Endothelial cell of umbilical vein (primary cell): ENCODE data around the gene ARFRP1. TPM values are rescaled to one million over a fixed set of nuclear protein-coding genes. Genes with fewer than 3 reads are reported as not detected.

Experiments used
- BruUV-seq: library from RNA; stranded (reverse); fragments of 400-500 nt; replicated peaks from 2 replicates; lab custom pipeline; 2021; lab: Mats Ljungman, UMichigan
- CTCF ChIA-PET: fragments of 300-600, 350-600 bp; sonication (Branson Sonifier 250); formaldehyde crosslinking; loops from one replicate; lab custom pipeline; 2021; ENCODE audit warnings: antibody characterized with exemption, inconsistent platforms; lab: Charles Lee
- POLR2A ChIA-PET: fragments of 300-600, 350-600 bp; sonication (Branson Sonifier 250); formaldehyde crosslinking; loops from one replicate; lab custom pipeline; 2021; ENCODE audit warnings: antibody characterized with exemption, inconsistent platforms; lab: Charles Lee
- DNase-seq: peaks from one replicate; pipeline ENCODE4 v3.0.0-alpha.2; 2011; ENCODE audit warnings: low read depth, low spot score
- FAIRE-seq: peaks from 2 replicates; lab custom pipeline; 2011; peaks lifted over from hg19 to GRCh38; lab: Jason Lieb, UNC
- H2AFZ ChIP-seq: 2 replicates; pipeline ENCODE4 v1.6.0; 2012; ENCODE audit warnings: low read depth, low read length, control low read depth, inconsistent platforms
- H3K27ac ChIP-seq: 2 replicates; pipeline ENCODE4 v1.5.1; 2011; ENCODE audit warnings: low read depth, mild to moderate bottlenecking, control low read depth, low read length, moderate library complexity; ENCODE audit not compliant: insufficient read depth
- H3K27me3 ChIP-seq, 2 experiments: 2 replicates each; pipeline versions ENCODE4 v1.6.0 to v1.6.1; 2011; ENCODE audit warnings: low read length in 2 of 2, mixed read lengths in 1 of 2; ENCODE audit not compliant: control insufficient read depth in 2 of 2, insufficient read depth in 2 of 2
- H3K36me3 ChIP-seq, 2 experiments: 2 replicates in 1 of 2; 3 replicates in 1 of 2; pipeline ENCODE4 v1.5.1; 2011; ENCODE audit warnings: low read length in 2 of 2, mild to moderate bottlenecking in 1 of 2, moderate library complexity in 1 of 2; ENCODE audit not compliant: control insufficient read depth in 2 of 2, insufficient read depth in 2 of 2; ENCODE audit errors: extremely low read depth in 1 of 2
- H3K4me1 ChIP-seq: 3 replicates; pipeline ENCODE4 v1.5.1; 2011; ENCODE audit warnings: mild to moderate bottlenecking, low read length; ENCODE audit not compliant: control insufficient read depth, insufficient read depth; ENCODE audit errors: extremely low read depth
- H3K4me2 ChIP-seq: 2 replicates; pipeline ENCODE4 v1.6.1; 2011; ENCODE audit warnings: low read length, control low read depth, mixed read lengths; ENCODE audit not compliant: insufficient read depth
- H3K4me3 ChIP-seq, 3 experiments: fragments of 200-600 bp in 1 of 3; sonication (generic), shearing (Covaris generic) in 1 of 3; replicated peaks in 1 of 3; 2 replicates each; pipeline ENCODE4 v1.5.1; 2011 to 2016; ENCODE audit warnings: control low read depth in 3 of 3, low read length in 3 of 3, mild to moderate bottlenecking in 2 of 3, inconsistent platforms in 1 of 3, low read depth in 1 of 3, moderate library complexity in 1 of 3; ENCODE audit not compliant: insufficient read depth in 1 of 3
- H3K79me2 ChIP-seq: 2 replicates; pipeline ENCODE4 v1.6.0; 2012; ENCODE audit warnings: low read length, inconsistent platforms; ENCODE audit not compliant: control insufficient read depth, insufficient read depth
- H3K9ac ChIP-seq: replicated peaks from 2 replicates; pipeline ENCODE3; 2011; ENCODE audit warnings: low read length, control low read depth; ENCODE audit not compliant: insufficient read depth; ENCODE audit errors: extremely low read depth
- H3K9me1 ChIP-seq: replicated peaks from 3 replicates; pipeline ENCODE4 v1.6.0; 2011; ENCODE audit warnings: mild to moderate bottlenecking, low read length; ENCODE audit not compliant: control insufficient read depth, insufficient read depth; ENCODE audit errors: extremely low read depth
- H3K9me3 ChIP-seq: replicated peaks from 2 replicates; pipeline ENCODE4 v1.5.1; 2012; ENCODE audit warnings: low read length, inconsistent platforms; ENCODE audit not compliant: control insufficient read depth, insufficient read depth
- H4K20me1 ChIP-seq: replicated peaks from 2 replicates; pipeline ENCODE3; 2011; ENCODE audit warnings: mild to moderate bottlenecking, low read length; ENCODE audit not compliant: control insufficient read depth, insufficient read depth; ENCODE audit errors: extremely low read depth
- EZH2 ChIP-seq: IDR thresholded peaks from 2 replicates; pipeline ENCODE4 v1.6.1; 2012; ENCODE audit warnings: borderline replicate concordance, low read depth, mild to moderate bottlenecking, moderate library complexity, low read length, inconsistent platforms; ENCODE audit not compliant: severe bottlenecking
- FOS ChIP-seq: IDR thresholded peaks from 2 replicates; pipeline ENCODE4 v1.6.1; 2011; ENCODE audit warnings: mild to moderate bottlenecking, low read length, moderate library complexity, borderline replicate concordance; ENCODE audit not compliant: insufficient read depth
- GATA2 ChIP-seq: IDR thresholded peaks from 2 replicates; pipeline ENCODE4 v1.7.0; 2011; ENCODE audit warnings: low read depth, mild to moderate bottlenecking, moderate library complexity, mixed read lengths, low read length; ENCODE audit not compliant: insufficient read length, insufficient read depth
- JUN ChIP-seq: IDR thresholded peaks from 2 replicates; pipeline ENCODE4 v1.6.1; 2011; ENCODE audit warnings: borderline replicate concordance, low read depth; ENCODE audit not compliant: insufficient read length, insufficient read depth
- MYC ChIP-seq: IDR thresholded peaks from one replicate; pipeline ENCODE4 v1.6.1; 2011; ENCODE audit warnings: mild to moderate bottlenecking, low read depth, low read length
- POLR2A ChIP-seq: IDR thresholded peaks from 2 replicates; pipeline ENCODE4 v1.6.1; 2012; ENCODE audit warnings: low read depth, mild to moderate bottlenecking, control low read depth, low read length
- POLR2AphosphoS5 ChIP-seq: IDR thresholded peaks from 2 replicates; pipeline ENCODE4 v1.6.1; 2012; ENCODE audit warnings: low read depth, mild to moderate bottlenecking, control low read depth, low read length, moderate library complexity; ENCODE audit not compliant: insufficient read depth
- dilution Hi-C: fragments of 300-500 bp; cut with MboI; formaldehyde crosslinking; loops from one replicate; pipeline ENCODE4 v1.15.0; 2019; ENCODE audit warnings: low sequenced_read_pairs; ENCODE audit not compliant: extremely low pct_ligation_motif_present
- intact Hi-C: fragments of 100-400 bp; cut with micrococcal nuclease; formaldehyde crosslinking; loops from one replicate; pipeline ENCODE4 v1.10.0; 2022
- polyA plus RNA-seq, 4 experiments: library from polyadenylated mRNA; depleted of rRNA in 3 of 4; stranded (reverse) in 3 of 4; unstranded in 1 of 4; fragments of >200 nt; gene quantifications; 2 replicates each; pipeline versions ENCODE4 v1.2.1 to v1.2.3, GENCODE V29; 2011 to 2012; ENCODE audit warnings: missing spikeins in 1 of 4
- total RNA-seq: library from RNA; stranded (reverse); gene quantifications from 2 replicates; pipeline ENCODE4 v1.2.3, GENCODE V29; 2021
- TF ChIP-seq, protein P1 (sequence below): IDR thresholded peaks from 2 replicates; pipeline ENCODE4 v1.6.1; 2011; ENCODE audit not compliant: insufficient read depth, insufficient read length
- TF ChIP-seq, protein P2 (sequence below), 2 donors: IDR thresholded peaks; 1 replicate in 1 of 2; 2 replicates in 1 of 2; pipeline ENCODE4 v1.5.1; 2011; ENCODE audit warnings: low read length in 2 of 2, mild to moderate bottlenecking in 2 of 2, moderate library complexity in 2 of 2, control low read depth in 1 of 2, inconsistent platforms in 1 of 2, low read depth in 1 of 2; ENCODE audit not compliant: insufficient read depth in 1 of 2; ENCODE audit errors: extremely low read depth in 1 of 2

ARFRP1 gene
- total and polyA plus RNA-seq, 2 donors (not counting 3 experiments of a cell fraction or from before 2014, with no cell fraction given) = 48.7 to 51.6 TPM

DNA sequence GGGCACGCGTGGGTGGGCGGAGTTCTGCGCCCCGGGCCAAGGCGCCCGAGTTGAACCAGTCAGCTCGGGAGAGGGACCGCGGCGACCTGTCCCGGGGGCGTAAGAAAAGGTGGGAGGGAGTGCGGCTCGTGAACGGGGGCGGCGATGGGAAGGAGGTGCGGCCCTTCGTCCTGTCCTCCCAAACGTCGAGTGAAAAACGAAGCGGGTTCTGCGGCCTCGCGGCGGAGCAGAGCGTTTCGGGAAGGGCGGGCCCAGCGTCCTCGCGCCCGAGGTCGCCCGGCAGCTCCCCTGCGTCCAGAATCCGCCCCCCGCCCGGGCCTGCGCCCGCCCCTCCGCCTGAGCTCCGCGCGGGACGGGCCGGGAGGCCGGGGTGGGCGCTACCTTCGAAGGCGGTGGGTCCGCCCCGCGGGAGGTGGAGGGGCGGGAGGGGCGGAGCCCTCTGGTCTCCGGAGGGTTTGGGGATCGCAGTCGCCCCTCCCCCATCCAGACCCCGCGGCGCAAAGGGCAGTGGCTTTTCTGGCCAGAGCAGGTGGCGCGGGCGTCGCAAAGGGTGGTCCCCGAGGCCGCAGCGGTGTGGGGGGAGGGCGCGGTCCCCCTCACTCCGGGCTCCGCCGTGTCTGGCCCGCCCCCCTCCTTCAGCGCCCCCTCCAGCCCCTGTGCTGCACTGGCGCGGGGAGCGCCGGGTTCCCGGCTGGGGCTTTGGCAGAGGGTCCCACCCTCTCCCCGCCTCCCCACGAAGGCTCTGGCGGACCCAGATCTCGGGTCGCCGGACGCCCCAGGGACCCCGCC is 55.4 kb downstream of the ARFRP1 start:
- POLR2A ChIA-PET = no interaction called here
- dilution Hi-C loops (no loop called here), intact Hi-C loops (no loop called here)
- Histone ChIP-seq H3K36me3 (no peaks in the 10 kb centered on the region), H3K9me1 (no peaks in the 10 kb centered on the region), H3K79me2 (no peaks in the 10 kb centered on the region), H2AFZ (peak overlapping the region; percentile 55), H3K4me3 (peak overlapping the region; percentile 4 to 43 (median 35)), H4K20me1 (no peaks in the 10 kb centered on the region), H3K9ac (no peak overlapping the region), H3K27me3 (peaks cover 1 to 11% of the 10 kb centered on the region in 2 experiments), H3K27ac (no peak overlapping the region), H3K4me1 (peaks cover 6% of the 10 kb centered on the region), H3K4me2 (peak overlapping the region; percentile 47), H3K9me3 (no peaks in the 10 kb centered on the region)
- no TSS peak for BruUV-seq
- DNase-seq = no peak
- FAIRE-seq = no peak
- TF ChIP-seq, protein P1, sequence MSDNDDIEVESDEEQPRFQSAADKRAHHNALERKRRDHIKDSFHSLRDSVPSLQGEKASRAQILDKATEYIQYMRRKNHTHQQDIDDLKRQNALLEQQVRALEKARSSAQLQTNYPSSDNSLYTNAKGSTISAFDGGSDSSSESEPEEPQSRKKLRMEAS = no peak
- TF ChIP-seq MYC (no peak), POLR2AphosphoS5 (no peak), FOS (no peak), GATA2 (no peak), JUN (no peak), EZH2 (no peak), POLR2A (no peak)
- TF ChIP-seq, protein P2, sequence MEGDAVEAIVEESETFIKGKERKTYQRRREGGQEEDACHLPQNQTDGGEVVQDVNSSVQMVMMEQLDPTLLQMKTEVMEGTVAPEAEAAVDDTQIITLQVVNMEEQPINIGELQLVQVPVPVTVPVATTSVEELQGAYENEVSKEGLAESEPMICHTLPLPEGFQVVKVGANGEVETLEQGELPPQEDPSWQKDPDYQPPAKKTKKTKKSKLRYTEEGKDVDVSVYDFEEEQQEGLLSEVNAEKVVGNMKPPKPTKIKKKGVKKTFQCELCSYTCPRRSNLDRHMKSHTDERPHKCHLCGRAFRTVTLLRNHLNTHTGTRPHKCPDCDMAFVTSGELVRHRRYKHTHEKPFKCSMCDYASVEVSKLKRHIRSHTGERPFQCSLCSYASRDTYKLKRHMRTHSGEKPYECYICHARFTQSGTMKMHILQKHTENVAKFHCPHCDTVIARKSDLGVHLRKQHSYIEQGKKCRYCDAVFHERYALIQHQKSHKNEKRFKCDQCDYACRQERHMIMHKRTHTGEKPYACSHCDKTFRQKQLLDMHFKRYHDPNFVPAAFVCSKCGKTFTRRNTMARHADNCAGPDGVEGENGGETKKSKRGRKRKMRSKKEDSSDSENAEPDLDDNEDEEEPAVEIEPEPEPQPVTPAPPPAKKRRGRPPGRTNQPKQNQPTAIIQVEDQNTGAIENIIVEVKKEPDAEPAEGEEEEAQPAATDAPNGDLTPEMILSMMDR (IDR thresholded peaks at IDR 0.05; ENCODE audit: extremely low read depth in 1 of 2, insufficient read depth in 1 of 2, low read depth in 1 of 2, low read length in 2 of 2) = peak in 1 of 2 donors; percentile 3
- CTCF ChIA-PET = interaction anchor here (1.0 to 2.0 kb wide), 4 partner anchors 10 to 15 kb away, joined by 3 to 10 read pairs (median 4); no protein-coding TSS in a partner anchor
